Stimulated activated naive CD8-positive, alpha-beta T cell treated with anti-CD3 and anti-CD28 coated beads, Interleukin-15, amount 100 ng/mL, for 72 hours (primary cell): ENCODE results near the gene ATP13A2.

Experiments used
- ATAC-seq: fragments of 150-1000 bp; cut with Tn5 transposase; 2 replicates; pipeline ENCODE4 v1.10.0; 2021; ENCODE audit warnings: mild to moderate bottlenecking, moderate library complexity
- DNase-seq, 2 donors: peaks; one replicate each; pipeline ENCODE4 v3.0.0; 2021 to 2022
- H3K27ac Mint-ChIP-seq, 2 donors: one replicate each; pipeline ENCODE4 v1.8.0; 2022; ENCODE audit warnings: mild to moderate bottlenecking in 2 of 2, mixed read lengths in 2 of 2, moderate library complexity in 2 of 2
- H3K27me3 Mint-ChIP-seq: one replicate; pipeline ENCODE4 v1.8.0; 2022; ENCODE audit warnings: mixed read lengths
- H3K4me1 Mint-ChIP-seq: one replicate; pipeline ENCODE4 v1.8.0; 2022; ENCODE audit warnings: mild to moderate bottlenecking, mixed read lengths
- H3K4me3 Mint-ChIP-seq, 2 donors: one replicate each; pipeline ENCODE4 v1.8.0; 2022; ENCODE audit warnings: mild to moderate bottlenecking in 2 of 2, mixed read lengths in 2 of 2, moderate library complexity in 1 of 2
- H3K9me3 Mint-ChIP-seq, 2 donors: one replicate each; pipeline ENCODE4 v1.8.0; 2022; ENCODE audit warnings: mixed read lengths in 2 of 2

ATP13A2 gene

GRCh38 chr1:16996845-16997244 is 14.9 kb downstream of the ATP13A2 start:
- Mint-ChIP-seq H3K4me3 (no peak overlapping the region), H3K27me3 (no peaks in the 10 kb centered on the region), H3K4me1 (no peaks in the 10 kb centered on the region), H3K9me3 (no peaks in the 10 kb centered on the region), H3K27ac (no peak overlapping the region)
- ATAC-seq: no peak
- no peak for DNase-seq

- Mint-ChIP-seq H3K4me3 (no peak overlapping the region), H3K4me1 (no peaks in the 10 kb centered on the region), H3K9me3 (no peaks in the 10 kb centered on the region), H3K27ac (no peak overlapping the region), H3K27me3 (no peaks in the 10 kb centered on the region)
- DNase-seq: no peak
- ATAC-seq: no peak
Measured at GRCh38 chr1:16993521-16994038, 18.1 kb downstream of the ATP13A2 start.

DNA sequence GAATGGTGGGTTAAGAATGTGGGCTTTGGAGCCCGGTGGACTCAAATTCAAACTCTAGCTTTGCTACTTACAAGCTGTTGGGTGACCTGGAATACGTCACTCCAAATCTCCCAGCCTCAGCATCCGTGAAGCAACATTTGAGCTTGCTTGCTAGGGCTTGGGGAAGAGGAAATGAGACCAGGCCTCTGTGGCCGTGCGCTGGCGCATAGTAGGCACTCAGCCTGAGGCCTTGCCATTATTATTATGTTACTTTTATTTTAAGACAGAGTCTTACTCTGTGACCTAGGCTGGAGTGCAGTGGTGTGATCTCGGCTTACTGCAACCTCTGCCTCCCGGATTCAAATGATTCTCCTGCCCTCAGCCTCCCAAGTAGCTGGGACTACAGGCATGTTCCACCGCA is 19.1 kb downstream of the ATP13A2 start:
- Mint-ChIP-seq H3K27me3 (no peaks in the 10 kb centered on the region), H3K9me3 (no peaks in the 10 kb centered on the region), H3K27ac (no peak overlapping the region), H3K4me3 (no peak overlapping the region), H3K4me1 (no peaks in the 10 kb centered on the region)
- ATAC-seq (no peak), DNase-seq (no peak)

DNA sequence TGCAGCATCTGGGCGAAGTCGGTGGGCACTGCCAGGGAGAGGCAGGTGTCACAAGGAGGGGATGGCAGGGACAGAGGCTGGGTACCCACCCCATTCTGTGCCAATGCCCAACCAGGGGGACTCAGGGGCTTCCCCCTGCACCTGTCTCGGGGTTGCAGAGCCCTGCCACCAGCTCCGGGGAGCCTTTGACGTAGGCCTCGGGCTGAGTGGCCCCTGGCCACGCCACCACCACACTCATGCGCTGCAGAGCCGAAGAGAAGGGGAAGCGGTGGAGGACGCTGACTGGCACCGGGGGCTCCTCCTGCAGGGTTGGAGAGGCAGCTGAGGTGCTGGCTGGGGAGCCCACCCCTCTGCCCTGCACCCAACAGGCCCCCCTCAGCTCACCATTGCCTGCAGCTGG is 19.6 kb downstream of the ATP13A2 start:
- H3K4me1 Mint-ChIP-seq: no peaks in the 10 kb centered on the region
- H3K27me3 Mint-ChIP-seq: no peaks in the 10 kb centered on the region
- no peak overlapping the region for H3K4me3 Mint-ChIP-seq

DNA sequence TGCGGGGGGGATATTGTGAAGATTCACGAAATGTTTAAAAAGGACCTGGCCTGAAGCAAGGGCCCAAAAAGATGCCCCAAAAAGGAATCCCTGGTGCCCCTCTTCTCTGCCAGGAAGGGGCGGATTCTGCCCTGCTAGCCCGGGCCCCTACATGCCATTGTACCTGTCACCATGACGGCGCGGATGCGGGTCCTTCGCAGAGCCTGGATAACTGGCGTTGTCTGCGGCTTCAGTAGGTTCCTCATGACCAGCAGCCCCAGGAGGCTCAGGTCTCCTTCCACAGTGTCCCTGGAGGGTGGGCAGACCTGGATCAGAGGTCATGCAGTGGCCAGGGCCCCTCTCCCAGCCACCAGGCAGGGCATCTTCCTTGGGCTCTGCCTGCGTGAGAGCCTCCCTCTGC is 20.2 kb downstream of the ATP13A2 start:
- ATAC-seq (no peak), DNase-seq (no peak)
- Mint-ChIP-seq H3K9me3 (no peaks in the 10 kb centered on the region), H3K27ac (no peak overlapping the region), H3K27me3 (no peaks in the 10 kb centered on the region), H3K4me3 (no peak overlapping the region), H3K4me1 (no peaks in the 10 kb centered on the region)

More for the DNA sequence above, 19.6 kb downstream of the ATP13A2 start:
- ATAC-seq: no peak
- H3K9me3 Mint-ChIP-seq: no peaks in the 10 kb centered on the region
- no peak overlapping the region for H3K27ac Mint-ChIP-seq
- DNase-seq: no peak

DNA sequence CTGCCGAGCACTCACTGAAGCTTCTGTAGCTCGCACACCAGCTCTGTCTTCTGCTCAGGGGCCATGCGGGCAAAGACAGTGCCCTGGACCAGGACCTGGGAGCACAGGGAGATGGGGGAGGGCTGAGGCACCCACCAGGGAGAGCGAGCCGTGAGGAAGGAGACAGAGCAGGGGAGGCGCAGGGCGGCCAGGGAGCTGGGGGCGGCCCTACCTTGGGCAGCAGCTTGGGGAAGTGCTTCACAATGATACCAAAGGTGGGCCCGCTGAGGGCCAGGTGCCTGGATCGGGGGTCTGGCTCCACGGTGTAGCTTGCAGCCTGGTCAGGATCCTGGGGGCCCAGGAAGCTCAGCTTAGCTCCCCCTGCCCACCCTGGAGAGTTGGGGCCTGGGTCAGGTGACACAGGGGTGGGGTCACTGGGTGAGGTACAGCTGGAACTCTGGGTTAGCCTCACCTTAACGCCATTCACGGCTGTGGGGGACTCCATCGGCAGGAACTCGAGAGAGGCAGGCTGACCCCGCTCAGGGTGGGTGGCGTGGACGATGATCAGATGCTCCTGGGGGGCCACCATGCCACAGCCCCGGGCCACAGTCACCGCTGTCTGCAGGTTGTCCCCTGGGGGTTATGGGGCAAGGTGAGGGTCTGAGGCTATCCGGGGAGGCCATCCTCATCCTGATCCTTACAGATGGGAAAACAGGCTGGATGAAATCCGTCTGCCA is 21.9 kb downstream of the ATP13A2 start:
- H3K4me1 Mint-ChIP-seq: no peaks in the 10 kb centered on the region

DNA sequence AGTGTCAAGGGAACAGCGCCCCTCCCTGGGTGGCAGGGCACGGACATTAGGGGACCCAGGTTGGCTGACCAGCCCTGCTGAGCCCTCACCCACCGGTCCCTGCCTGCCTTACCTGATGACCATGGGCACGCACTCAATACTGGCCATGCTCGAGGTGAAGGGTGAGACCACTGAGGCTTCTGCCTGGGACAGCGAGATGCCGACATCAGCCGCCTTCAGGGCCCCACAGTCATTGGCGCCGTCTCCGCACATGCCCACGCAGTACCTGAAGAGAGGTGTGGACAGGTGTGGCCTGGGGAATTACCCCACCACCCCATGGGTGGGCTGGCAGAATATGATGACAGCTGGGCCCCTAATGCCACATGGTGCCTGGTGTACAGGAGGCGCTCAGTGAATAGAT is 23.5 kb downstream of the ATP13A2 start:
- peaks cover 9% of the 10 kb centered on the region for H3K27me3 Mint-ChIP-seq
- no peak overlapping the region for H3K27ac Mint-ChIP-seq
- no peaks in the 10 kb centered on the region for H3K9me3 Mint-ChIP-seq
- ATAC-seq (no peak), DNase-seq (no peak)
- H3K4me1 Mint-ChIP-seq: no peaks in the 10 kb centered on the region
- no peak overlapping the region for H3K4me3 Mint-ChIP-seq

More for the DNA sequence above, 21.9 kb downstream of the ATP13A2 start:
- no peaks in the 10 kb centered on the region for H3K27me3 Mint-ChIP-seq
- no peak overlapping the region for H3K4me3 Mint-ChIP-seq
- H3K27ac Mint-ChIP-seq: no peak overlapping the region
- no peaks in the 10 kb centered on the region for H3K9me3 Mint-ChIP-seq
- DNase-seq (no peak), ATAC-seq (no peak)

DNA sequence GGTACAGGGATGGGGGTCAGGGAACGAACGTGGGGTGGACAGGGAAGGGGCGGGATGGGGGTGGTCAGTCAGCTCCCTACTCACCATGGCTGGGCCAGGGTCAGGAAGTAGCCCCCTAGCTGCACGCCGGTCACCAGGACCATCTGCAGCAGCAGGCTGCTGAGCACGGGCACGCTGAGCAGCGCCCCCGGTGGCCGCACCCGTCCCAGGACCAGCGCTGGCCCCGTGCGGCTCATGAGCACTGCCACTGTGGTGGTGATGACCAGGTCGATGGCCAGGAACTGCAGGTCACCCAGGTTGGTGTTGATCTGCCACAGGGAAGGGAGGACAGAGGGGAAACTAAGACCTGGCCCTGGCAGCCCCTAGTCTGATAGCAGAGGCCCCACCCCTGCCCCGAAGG is 24.8 kb downstream of the ATP13A2 start:
- peaks cover 22% of the 10 kb centered on the region for H3K27me3 Mint-ChIP-seq
- DNase-seq (no peak), ATAC-seq (peak; percentile 18)
- no peak overlapping the region for H3K4me3 Mint-ChIP-seq
- H3K4me1 Mint-ChIP-seq: no peaks in the 10 kb centered on the region
- no peak overlapping the region for H3K27ac Mint-ChIP-seq
- no peaks in the 10 kb centered on the region for H3K9me3 Mint-ChIP-seq

DNA sequence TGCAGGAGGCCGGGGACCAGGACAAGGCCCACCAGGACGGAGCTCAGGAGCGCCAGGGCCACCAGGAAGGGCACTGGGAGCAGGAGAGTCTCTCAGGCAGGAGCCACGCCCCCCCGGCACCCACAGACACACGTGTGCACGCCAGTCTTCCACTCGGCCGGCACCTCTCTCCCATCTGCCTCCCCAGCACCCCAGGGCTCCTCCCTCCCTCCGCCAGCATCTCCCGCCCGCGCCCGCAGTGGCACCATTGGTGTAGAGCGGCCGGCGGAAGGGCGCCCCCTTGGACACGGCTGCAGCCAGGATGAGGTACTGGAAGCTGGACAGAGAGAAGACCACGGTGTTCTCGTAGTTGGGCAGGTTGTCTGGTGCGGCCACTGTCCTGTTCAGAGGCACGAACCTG is 25.2 kb downstream of the ATP13A2 start:
- ATAC-seq (peak; percentile 10), DNase-seq (no peak)
- no peak overlapping the region for H3K4me3 Mint-ChIP-seq
- no peaks in the 10 kb centered on the region for H3K9me3 Mint-ChIP-seq
- no peaks in the 10 kb centered on the region for H3K4me1 Mint-ChIP-seq
- peaks cover 26% of the 10 kb centered on the region for H3K27me3 Mint-ChIP-seq
- H3K27ac Mint-ChIP-seq: no peak overlapping the region

DNA sequence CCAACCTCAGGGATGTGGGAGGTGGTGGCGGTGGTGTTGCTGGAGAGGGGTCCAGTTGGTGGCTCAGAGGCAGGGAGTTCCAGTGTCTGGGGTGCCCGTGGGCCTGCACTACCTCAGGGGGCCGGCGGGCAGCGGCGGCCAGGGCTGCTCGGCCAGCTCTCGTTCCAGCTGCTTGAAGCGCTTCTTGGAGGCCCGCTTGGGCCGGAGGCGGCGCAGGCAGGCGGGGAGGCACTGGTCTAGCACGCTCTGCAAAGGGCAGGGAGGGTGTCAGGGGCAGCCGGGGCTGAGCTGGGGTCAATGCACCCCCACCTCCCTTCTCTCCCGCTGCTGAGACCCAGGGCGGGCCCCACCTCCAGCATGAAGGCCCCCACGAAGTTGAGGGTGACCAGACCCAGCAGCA is 25.6 kb downstream of the ATP13A2 start:
- H3K27ac Mint-ChIP-seq: no peak overlapping the region
- H3K4me1 Mint-ChIP-seq: peaks cover 4% of the 10 kb centered on the region
- DNase-seq (no peak), ATAC-seq (no peak)
- H3K4me3 Mint-ChIP-seq: no peak overlapping the region
- H3K27me3 Mint-ChIP-seq: peaks cover 30% of the 10 kb centered on the region
- no peaks in the 10 kb centered on the region for H3K9me3 Mint-ChIP-seq

- Mint-ChIP-seq H3K4me3 (no peak overlapping the region), H3K4me1 (peaks cover 12% of the 10 kb centered on the region), H3K27me3 (peaks cover 44% of the 10 kb centered on the region), H3K9me3 (no peaks in the 10 kb centered on the region), H3K27ac (no peak overlapping the region)
- DNase-seq (no peak), ATAC-seq (no peak)
Measured at GRCh38 chr1:16984717-16985116, 27.0 kb downstream of the ATP13A2 start.

DNA sequence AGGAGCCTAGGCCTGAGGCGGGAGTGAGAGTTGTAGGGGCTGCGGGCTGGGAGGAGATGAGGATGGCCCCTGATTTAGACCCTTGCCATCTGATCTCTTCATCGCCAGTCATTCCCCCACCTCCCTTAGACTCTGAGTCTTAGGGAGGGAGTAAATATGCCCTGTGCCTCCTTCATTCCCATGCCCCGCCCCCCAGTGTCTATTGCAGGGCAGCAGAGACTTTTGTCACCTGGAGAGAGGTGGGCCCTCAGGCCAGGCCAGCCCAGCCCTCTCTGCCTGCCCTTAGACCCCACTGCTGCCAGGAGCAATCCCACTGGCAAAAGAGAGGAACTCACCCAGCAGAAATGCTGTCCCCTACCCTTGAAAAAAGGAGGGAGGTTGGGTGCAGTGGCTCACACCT is 28.1 kb downstream of the ATP13A2 start:
- Mint-ChIP-seq H3K27ac (peak overlapping the region in 1 of 2 donors; percentile 55), H3K4me1 (peaks cover 12% of the 10 kb centered on the region), H3K9me3 (no peaks in the 10 kb centered on the region), H3K4me3 (no peak overlapping the region), H3K27me3 (peaks cover 53% of the 10 kb centered on the region)
- ATAC-seq: no peak
- no peak for DNase-seq

DNA sequence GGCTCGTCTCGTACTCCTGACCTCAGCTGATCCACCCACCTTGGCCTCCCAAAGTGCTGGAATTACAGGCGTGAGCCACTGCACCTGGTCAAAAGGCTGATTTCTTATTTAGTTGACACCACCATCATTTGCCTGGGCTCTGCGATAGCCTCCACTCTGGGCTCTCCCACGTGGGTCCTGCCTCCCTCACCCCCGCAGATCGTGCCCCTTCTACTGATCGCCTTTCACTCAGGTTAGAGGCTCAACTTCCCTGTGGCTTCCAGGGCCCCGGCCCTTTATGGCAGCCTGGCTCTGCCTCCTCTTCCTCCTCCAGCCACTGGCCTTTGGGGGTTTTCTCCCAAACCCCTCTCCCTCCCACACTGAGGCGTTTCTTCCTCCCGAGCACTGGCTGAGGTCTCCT is 28.8 kb downstream of the ATP13A2 start:
- no peaks in the 10 kb centered on the region for H3K9me3 Mint-ChIP-seq
- H3K4me3 Mint-ChIP-seq: no peak overlapping the region
- no peak overlapping the region for H3K27ac Mint-ChIP-seq
- ATAC-seq (no peak), DNase-seq (no peak)
- H3K4me1 Mint-ChIP-seq: peaks cover 12% of the 10 kb centered on the region
- peaks cover 53% of the 10 kb centered on the region for H3K27me3 Mint-ChIP-seq

DNA sequence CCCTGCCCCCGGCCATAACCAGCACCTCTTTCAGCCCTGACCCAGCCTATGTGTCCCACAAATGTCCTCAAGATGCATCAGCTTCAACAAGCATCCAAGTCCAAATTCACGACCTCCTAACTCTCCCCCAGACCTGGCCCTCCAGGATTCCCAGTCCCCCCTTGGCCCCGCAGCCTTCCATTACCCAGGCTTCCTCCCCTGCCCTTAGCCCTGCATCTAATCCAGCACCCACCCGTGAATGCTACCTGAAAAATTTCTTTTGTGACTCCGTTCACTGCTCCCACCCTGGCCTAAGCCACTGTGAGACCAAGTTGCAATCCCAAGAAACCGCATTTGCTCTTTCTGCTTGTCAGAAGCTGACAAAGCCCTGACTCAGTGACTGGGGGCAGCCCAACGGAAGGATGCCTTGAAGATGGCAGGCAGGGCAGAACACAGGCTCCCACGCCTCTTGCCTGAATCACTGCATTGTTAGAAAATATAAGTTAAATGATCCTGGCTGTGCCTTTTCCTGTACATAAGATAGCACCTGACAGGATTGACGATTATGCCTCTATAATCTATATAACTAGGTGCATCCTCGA is 30.4 kb downstream of the ATP13A2 start:
- Mint-ChIP-seq H3K9me3 (no peaks in the 10 kb centered on the region), H3K4me3 (peak overlapping the region; percentile 69 to 79), H3K27me3 (peaks cover 53% of the 10 kb centered on the region), H3K27ac (peak overlapping the region in 1 of 2 donors; percentile 55), H3K4me1 (peaks cover 12% of the 10 kb centered on the region)
- ATAC-seq (no peak), DNase-seq (no peak)

DNA sequence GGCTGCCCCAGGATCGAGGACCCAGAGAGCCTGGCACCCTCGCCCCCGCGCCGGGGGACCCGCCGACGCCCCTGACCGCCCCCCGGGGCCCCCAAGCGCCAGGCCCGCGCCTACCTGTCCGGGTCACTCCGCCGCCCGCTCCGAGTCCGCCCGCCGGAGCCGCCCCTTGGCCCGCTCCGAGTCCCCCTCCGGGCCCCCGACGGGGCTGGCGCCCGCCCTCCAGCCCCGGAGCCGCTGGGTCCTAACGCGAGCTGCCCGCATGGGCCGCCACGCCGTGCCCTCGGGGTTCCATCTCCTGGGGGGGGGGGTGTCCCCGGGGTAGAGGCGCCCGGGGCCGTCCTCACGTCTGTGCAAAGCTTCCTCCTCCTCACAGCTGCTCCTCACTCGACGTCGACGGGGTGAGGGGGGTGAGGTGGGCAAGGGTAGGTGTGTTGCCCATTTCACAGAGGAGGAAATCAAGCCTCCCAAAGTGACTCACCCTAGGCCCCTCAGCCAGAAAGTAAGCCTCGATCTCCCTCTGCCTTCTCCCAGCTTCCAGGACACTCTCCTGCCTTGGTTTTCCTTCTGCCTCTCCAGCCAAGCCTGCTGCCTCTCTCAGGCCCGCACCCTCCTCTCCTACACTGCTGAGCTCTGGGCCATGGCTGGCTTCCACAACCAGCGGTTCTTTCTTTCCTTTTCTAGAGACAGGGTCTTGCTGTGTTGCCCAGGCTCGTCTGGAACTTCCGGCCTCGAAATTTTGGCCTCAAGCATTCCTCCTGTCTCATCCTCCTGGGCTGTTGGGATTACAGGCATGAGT is 31.1 kb downstream of the ATP13A2 start, which contains the start of gene MFAP2:
MFAP2 (minus strand) TSS at position 148 of the 796 bp plus-strand sequence. CDS start 2,347 bp downstream, outside the sequence.
- H3K27ac Mint-ChIP-seq: peak within 1 kb of the TSS; percentile 76 to 89
- no peaks in the 10 kb centered on the region for H3K9me3 Mint-ChIP-seq
- peak within 1 kb of the TSS; percentile 69 to 79 for H3K4me3 Mint-ChIP-seq
- DNase-seq (peak in 1 of 2 donors; percentile 20), ATAC-seq (peak; percentile 56)
- H3K27me3 Mint-ChIP-seq: peaks cover 53% of the 10 kb centered on the region
- H3K4me1 Mint-ChIP-seq: peaks cover 12% of the 10 kb centered on the region
